Upper lobe of right lung (tissue), 1 donor: ENCODE measurements around the gene RPL22. TPM values are rescaled to one million over a fixed set of nuclear protein-coding genes. Genes with fewer than 3 reads are reported as not detected.
A peak's percentile ranks its signal among the peaks of the same experiment; 100 is the strongest.

Experiments used
- ATAC-seq: fragments of 200-7000 bp; cut with Tn5 transposase; one replicate; pipeline ENCODE4 v1.9.1; 2020; ENCODE audit warnings: mild to moderate bottlenecking, moderate library complexity
- DNase-seq: peaks from one replicate; pipeline ENCODE4 v3.0.0-alpha.2; 2020
- H3K27ac ChIP-seq: fragments of 200-600 bp; one replicate; pipeline ENCODE4 v1.8.0; 2022
- H3K27me3 ChIP-seq: fragments of 200-600 bp; one replicate; pipeline ENCODE4 v1.8.0; 2022; ENCODE audit warnings: mild to moderate bottlenecking
- H3K36me3 ChIP-seq: fragments of 200-600 bp; one replicate; pipeline ENCODE4 v1.8.0; 2022
- H3K4me1 ChIP-seq: fragments of 200-600 bp; one replicate; pipeline ENCODE4 v1.8.0; 2022
- H3K4me3 ChIP-seq: fragments of 200-600 bp; one replicate; pipeline ENCODE4 v1.8.0; 2022; ENCODE audit warnings: mild to moderate bottlenecking
- H3K9me3 ChIP-seq: fragments of 200-600 bp; one replicate; pipeline ENCODE4 v1.8.0; 2022
- CTCF ChIP-seq: fragments of 200-600 bp; IDR thresholded peaks from one replicate; pipeline ENCODE4 v1.8.0; 2022; ENCODE audit warnings: antibody characterized with exemption
- intact Hi-C: fragments of 100-400 bp; cut with DNase I; formaldehyde crosslinking; loops from one replicate; pipeline ENCODE4 v1.11.0; 2022
- total RNA-seq: library from RNA; stranded (reverse); fragmentation: NEBNext Ultra II Directional; extraction: Animal tissue kit (Norgen Biotek cat#: 25700); gene quantifications from one replicate; pipeline ENCODE4 v1.2.1, GENCODE V29; 2021
- donor health status: DM: no; HTN: yes; CAD: no; lungs with severe emphysema.

Gene RPL22
- total RNA-seq, 1 donor from 2014 or later, result 308 TPM

- no peak overlapping the region for H3K27ac ChIP-seq
- no peaks in the 10 kb centered on the region for H3K36me3 ChIP-seq
- DNase-seq (no peak), ATAC-seq (no peak)
- no peaks in the 10 kb centered on the region for H3K9me3 ChIP-seq
- H3K4me1 ChIP-seq, result no peaks in the 10 kb centered on the region
- H3K4me3 ChIP-seq, result no peak overlapping the region
- TF ChIP-seq CTCF, result no peak
- intact Hi-C loops, result no loop called here
- peaks cover 37% of the 10 kb centered on the region for H3K27me3 ChIP-seq
Measured at GRCh38 chr1:6150006-6150938, 49.1 kb downstream of the RPL22 start.

DNA sequence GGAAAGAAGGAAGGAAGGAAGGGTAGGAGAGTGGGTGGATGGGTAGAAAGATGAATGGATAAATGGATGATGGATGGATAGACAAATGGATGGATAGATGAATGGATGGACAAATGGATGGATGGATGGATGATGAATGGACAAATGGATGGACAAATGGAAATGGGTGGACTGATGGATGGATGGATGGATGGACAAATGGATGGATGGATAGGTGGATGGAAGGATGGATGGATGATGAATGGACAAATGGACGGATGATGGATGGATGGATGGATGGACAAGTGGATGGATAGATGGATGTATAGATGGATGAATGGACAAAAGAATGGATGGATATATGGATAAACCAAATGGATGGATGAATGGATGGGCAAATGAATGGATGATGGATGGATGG lies 49.8 kb downstream of the RPL22 start:
- Histone ChIP-seq H3K4me1 (no peaks in the 10 kb centered on the region), H3K27ac (no peak overlapping the region), H3K36me3 (no peaks in the 10 kb centered on the region), H3K27me3 (peaks cover 37% of the 10 kb centered on the region), H3K9me3 (no peaks in the 10 kb centered on the region), H3K4me3 (no peak overlapping the region)
- intact Hi-C loops, result no loop called here
- ATAC-seq (no peak), DNase-seq (no peak)
- TF ChIP-seq CTCF, result no peak

GRCh38 chr1:6148497-6149241 lies 50.7 kb downstream of the RPL22 start:
- no peaks in the 10 kb centered on the region for H3K9me3 ChIP-seq
- H3K36me3 ChIP-seq, result no peaks in the 10 kb centered on the region
- H3K27ac ChIP-seq, result no peak overlapping the region
- intact Hi-C loops, result no loop called here
- H3K4me1 ChIP-seq, result no peaks in the 10 kb centered on the region
- peak; percentile 79 for DNase-seq
- H3K27me3 ChIP-seq, result peaks cover 37% of the 10 kb centered on the region
- peak; percentile 84 for ATAC-seq
- no peak for TF ChIP-seq CTCF
- H3K4me3 ChIP-seq, result no peak overlapping the region

DNA sequence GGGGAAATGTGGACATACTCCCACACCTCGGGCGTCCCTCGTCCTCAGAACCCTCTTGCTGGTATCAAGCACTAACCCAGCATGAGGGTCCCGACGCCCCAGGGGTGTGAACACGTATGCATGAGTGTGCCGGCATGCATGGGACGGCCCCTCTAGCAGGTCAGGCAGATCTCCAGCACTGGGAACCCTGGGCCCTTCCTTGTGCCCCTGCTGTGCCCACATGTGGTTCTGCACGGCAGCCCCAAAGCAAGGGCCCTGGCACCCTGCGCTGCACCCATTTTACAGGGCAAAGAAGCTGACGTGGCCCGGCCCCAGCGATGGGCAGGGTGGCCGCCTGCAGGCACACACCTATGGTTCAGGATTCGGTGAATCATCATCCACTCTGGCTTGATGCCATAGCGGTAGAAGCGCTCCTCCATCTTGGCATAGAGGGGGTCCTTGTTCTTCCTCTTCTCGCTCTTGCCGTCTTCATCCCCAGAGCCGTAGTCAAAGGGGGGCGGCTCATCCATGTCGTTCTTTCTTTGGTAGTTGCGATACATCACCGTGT lies 53.5 kb downstream of the RPL22 start:
- DNase-seq, result no peak
- H3K27me3 ChIP-seq, result peaks cover 37% of the 10 kb centered on the region

GRCh38 chr1:6145396-6145750 lies 54.0 kb downstream of the RPL22 start:
- DNase-seq (no peak), ATAC-seq (no peak)
- intact Hi-C loops, result no loop called here
- Histone ChIP-seq H3K27me3 (peaks cover 37% of the 10 kb centered on the region), H3K36me3 (no peaks in the 10 kb centered on the region), H3K4me3 (no peak overlapping the region), H3K9me3 (no peaks in the 10 kb centered on the region), H3K4me1 (no peaks in the 10 kb centered on the region), H3K27ac (no peak overlapping the region)
- TF ChIP-seq CTCF, result no peak

More for the DNA sequence above, 53.5 kb downstream of the RPL22 start:
- intact Hi-C loops, result no loop called here
- Histone ChIP-seq H3K4me3 (no peak overlapping the region), H3K9me3 (no peaks in the 10 kb centered on the region), H3K4me1 (no peaks in the 10 kb centered on the region), H3K27ac (no peak overlapping the region), H3K36me3 (no peaks in the 10 kb centered on the region)
- no peak for TF ChIP-seq CTCF
- no peak for ATAC-seq
